ENCODE measurements around the gene LSM12.
A peak's percentile ranks its signal among the peaks of the same experiment; 100 is the strongest.

Gene LSM12

DNA sequence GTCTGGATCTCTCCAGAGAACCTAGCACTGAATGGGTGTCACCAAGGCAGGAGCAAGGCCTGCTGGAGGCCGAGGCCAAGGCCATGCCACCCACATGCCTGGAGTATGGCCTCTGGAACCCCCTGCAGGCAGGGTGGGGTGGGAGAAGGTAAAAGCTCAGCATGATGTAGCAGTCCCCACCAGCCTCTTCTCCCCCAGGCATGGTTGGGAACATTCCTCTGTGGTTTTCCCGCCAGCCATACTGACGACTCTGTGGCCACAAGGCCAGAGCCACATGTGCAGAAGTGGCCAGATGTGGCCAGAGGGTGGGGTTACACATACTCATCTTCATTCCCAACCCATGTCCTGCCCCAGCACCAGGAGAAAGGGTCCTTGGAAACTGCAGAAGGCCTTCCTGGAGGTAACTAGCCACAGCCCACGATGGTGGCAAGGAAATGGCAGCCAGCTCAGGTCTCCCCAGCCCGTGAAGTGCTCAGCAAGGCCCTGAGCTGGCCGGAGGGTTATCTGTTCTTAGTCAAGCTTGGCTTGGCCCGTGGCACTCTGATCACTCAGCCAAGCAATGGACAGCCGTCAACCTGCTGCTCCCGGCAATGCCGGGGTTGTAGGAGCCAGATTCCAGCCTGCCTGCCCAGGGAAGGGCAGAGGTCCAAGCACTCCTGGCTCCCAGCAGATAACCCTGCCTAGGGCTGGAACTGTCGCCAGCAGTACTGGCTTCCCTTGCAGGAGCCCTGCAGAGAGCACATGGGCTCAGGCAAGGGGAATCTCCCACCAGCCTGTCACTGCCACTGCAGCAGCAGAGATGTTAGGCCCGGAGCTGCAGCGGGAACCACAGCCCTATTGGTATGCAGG is 30.9 kb upstream of the LSM12 start:
- intact Hi-C loops (cut with DNase I): no loop called here
- peak in 1 of 10 donors; percentile 34 for DNase-seq

DNA sequence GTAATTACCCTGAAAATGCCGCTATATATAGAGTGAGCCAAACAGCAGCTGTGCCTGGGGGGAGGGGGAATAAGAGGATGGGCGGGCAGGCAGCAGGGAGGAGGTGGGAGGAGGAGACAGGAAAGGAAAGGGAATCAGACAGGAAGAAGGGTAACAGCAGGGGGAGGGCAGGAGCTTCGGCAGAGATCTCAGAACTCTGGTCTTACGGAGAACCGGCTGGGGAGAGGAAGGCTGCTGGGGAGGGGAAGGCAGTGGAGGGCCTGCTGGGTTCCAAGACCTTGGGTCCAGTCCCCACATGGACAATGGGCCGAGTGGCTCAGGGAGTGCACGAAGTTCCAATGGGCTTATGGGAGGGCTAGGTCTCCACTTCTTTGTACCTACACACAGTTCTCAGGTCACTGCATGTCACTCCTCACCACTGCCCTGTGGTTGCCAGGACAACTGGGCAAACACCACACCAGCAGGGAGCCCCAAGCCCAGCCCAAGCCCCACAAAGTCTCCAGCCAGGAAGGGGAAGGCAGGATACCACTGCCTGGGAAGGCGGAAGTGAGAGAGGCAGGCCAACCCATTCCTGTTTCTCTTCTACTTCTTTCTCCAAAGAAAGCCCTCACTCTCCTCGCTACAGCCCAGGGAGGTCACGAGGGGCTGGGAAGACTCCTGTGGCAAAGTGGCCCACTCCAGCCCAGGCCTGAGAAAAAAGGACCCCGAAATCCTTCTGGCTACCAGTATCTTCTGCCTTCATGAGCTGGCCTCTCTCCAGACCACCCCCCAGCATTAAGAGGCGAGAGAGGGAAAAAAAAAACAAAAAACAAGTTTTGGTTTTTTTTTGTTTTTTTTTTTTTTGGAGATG is 29.4 kb upstream of the LSM12 start:
- intact Hi-C loops (cut with DNase I): no loop called here
- DNase-seq: peak; percentile 49 to 95 (median 64)

DNA sequence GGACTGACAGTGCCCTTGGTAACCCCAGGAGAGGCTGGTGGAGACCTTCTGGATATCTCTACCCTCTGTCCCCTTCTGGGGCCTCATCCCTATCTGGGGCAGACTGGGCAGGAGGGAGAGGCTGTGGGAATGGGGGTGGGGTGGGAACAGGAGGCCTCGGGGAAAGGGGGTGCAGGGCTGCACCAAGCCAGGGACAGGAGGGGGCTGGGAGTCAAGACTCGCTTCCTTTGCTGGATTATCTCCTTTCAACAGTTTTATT is 28.8 kb upstream of the LSM12 start:
- peak in 1 of 10 donors; percentile 62 for DNase-seq
- intact Hi-C loops (cut with DNase I): no loop called here

DNA sequence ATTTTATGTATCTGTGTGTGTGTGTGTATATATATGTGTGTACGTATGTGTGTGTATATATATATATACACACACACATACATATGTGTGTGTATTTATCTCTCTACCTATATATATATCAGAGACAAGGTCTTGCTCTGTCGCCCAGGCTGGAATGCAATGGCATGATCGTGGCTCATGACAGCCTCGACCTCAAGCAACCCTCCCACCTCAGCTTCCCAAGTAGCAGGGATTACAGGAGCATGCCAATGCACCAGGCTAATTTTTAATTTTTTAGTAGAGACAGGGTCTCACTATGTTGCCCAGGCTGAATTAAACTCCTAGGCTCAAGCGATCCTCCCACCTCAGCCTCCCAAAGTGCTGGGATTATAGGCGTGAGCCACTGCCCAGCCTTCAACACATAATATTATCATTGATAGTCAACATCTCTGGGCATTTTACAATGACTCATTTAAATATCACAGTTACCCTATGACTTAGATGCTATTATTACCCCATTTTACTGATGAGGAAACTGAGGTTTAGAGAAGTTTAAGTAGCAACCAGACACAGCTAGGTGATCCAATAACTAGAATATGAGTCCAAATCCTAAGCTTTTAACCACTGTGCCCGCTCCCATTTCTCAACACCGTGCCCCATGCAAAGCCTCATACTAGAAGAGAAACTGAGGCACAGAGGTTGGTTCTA is 28.4 kb upstream of the LSM12 start:
- intact Hi-C loops (cut with DNase I): no loop called here
- no peak for DNase-seq

DNA sequence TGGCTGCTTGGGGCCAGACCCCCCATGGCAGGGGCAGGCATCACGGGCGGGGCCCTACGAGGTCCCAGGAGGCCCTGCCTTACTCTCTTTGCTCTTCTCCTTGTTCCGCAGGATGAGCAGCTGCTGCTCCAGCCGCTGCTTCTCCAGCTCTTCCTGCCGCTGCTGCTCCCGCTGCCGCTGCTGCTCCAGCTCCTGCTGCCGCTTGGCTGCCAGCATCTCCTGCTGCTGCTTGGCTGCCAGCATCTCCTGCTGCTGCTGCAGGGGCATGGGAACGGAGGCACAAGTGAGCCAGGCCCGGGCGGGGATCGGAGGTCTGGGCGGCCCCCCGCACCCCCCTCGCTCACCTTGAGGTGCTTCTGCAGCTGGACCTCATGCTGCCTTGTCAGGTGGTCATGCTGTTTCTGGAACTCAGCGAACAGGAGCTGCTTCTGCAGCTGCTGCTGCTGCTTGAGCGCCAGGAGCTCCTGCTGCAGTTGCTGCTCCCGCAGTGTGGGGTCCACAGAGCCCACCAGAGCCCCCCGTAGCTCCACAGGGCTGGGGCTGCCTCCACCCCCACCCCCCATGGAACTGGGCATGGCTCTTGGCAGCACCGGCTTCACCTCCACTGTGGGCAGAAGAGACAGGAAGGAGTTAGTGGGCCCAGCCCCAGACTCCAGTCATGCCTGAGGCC is 26.9 kb upstream of the LSM12 start:
- intact Hi-C loops (cut with DNase I): no loop called here
- DNase-seq: peak in 2 of 10 donors; percentile 74 to 87

DNA sequence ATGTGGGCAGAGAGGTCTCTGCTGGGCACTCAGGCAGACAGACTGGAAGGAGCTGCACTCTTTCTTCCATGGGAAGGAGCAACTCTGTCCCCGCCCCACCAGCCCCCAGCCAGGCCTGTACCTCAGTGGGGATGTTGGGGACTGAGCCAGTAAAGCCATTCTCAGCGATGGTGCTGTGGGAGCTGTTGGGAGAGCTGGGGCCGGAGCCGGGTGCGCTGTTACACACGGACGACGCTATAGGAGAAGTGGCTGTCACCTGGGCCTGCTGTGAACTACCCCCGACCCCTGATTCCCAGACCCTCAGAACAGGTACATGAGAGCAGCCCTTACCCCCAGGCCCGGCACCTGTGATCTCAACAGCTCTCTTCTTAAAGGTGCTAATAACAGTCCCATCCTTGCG is 25.6 kb upstream of the LSM12 start:
- intact Hi-C loops (cut with DNase I): no loop called here

DNA sequence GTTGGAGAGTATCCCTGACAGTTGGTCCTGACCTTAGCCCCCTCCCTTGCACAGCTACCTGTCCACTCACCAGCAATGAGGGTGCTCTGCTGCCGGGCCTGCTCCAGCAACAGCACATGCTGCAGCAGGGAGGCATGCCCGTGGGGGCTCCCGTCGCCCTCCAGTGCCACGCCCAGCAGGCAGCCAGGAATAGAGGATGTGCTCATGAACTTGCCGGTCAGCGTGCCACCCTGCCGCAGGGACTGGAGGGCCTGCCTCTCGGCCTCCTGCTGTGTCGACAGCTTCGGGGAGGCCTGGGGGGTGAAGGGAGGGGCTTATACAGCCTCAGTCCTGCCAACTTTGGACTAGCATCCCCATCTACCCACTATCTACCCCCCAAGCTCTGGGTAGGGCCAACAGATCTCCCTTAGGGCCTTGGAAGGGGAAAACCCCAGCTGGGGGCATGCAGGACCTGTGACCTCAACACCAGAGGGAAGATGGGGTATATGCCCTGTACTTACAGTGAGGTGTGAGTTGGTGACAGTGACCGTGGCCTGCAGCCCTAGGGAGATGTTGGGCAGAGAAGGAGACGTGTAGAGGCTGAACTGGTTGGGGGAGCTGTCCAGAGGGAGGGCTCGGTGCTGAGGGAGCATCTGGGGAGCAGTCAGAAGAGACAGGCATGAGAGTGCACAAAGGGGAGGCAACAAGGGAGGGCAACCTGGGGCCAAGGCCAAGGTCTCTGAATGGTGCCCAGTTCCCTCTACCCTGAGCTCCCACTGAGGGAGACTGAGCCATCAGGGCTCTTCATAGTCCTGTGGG is 24.9 kb upstream of the LSM12 start:
- intact Hi-C loops (cut with DNase I): no loop called here
- peak in 2 of 10 donors; percentile 54 to 83 for DNase-seq

More for the DNA sequence above, 25.6 kb upstream of the LSM12 start:
- DNase-seq: peak in 1 of 10 donors; percentile 63

DNA sequence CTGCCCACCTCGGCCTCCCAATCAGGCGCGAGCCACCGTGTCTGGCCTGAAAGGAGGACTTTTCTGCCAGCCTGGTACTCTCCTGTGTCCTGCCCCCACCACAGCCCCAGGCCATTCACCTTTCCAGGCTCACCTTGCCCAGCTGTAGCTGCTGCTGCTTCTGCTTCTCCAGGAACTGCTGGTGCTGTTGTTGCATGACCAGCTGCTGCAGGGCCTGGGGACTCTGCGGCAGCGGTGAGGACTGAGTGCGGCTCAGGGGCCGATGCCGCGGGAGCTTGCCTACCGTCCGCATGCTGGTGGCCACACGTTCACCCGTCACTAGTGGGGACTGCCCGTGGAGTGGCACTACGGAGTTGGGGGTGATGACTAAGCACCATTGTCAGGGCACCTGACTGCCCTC is 21.8 kb upstream of the LSM12 start:
- peak in 1 of 10 donors; percentile 42 for DNase-seq
- intact Hi-C loops (cut with DNase I): no loop called here

DNA sequence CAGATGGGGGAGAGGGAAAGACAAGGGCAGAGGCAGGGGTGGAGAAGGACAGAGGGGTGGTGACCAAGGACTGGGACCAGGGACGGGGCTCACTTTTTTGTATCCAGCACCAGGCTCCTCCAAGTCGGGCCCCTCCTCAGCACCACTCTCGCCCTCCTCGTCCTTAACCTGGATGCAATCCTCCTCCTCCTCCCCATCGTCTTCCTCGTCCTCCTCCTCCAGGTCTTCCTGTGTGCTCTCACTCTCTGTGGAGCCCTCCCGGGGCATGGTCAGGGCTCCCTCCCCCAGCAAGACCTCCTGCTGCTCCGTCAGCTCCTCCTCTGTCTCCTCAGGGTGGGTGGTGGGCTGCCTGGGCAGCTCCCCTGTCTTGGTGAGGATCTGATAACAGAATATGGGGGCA is 20.8 kb upstream of the LSM12 start:
- intact Hi-C loops (cut with DNase I): no loop called here
- DNase-seq: peak in 1 of 10 donors; percentile 39

DNA sequence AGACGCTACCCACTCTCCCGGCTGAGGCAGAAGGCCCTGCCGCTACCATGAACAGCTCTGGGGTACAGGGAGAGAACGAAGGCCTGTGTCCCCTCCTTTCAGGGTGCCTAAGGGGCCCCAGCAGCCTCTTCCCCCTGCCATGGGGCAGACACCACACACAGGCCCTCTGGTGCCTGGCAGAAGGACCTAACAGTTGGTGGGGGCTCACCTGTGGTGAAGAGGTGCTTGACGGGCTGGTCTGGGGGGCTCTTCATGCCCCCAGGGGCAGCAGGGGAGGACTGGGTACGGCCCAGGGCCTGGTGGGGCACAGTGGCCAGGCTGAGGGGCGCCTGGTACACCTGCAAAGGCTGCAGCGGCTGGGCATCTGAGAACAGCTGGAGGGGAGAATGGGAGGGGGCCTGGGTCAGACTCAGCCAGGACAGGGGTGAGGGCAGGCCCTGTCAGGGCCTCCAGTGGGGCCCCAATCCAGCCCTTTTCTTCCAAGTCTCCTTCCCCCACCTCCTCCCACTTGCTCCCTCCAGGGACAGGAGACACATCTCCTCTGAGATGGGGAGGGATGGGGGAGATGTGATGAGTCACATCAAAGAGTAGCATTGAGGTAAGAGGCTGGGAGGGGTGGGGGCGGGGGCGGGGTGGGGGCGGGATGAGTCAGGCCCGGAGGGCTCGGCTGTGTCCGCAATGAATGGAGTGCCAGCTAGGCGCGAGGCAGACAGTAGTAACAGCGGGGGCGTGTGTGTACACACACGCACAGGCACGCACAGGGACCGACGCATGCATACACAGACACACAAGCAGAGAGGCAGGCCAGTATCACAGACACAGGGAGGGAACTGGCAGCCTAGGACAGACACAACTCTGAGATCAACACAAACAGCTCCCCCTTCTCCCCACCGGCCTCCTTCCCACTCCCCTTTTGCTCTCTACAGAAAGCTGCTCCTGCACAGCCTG is 20.2 kb upstream of the LSM12 start:
- DNase-seq: peak in 8 of 10 donors; percentile 45 to 96 (median 70)
- intact Hi-C loops (cut with DNase I): no loop called here

DNA sequence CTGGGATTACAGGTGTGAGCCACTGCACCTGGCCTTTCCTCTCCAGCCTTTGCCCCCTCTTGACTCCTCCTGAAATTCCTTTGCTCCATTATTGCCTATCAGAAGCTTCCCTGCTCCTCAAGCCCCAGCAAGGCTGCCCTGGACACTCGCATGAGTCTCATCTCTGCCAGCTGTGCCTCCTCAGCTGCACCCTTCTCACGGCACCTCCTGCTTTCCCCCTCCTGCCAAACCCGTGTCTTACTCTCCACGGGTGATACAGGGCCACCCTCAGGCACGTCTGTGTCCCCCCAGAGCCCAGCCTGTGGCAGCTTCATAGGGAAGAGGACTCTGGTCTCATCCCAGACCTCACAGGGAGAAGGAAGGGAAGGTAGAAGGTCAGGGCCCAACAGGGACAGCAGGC is 19.4 kb upstream of the LSM12 start:
- DNase-seq: peak in 1 of 10 donors; percentile 47
- intact Hi-C loops (cut with DNase I): no loop called here

DNA sequence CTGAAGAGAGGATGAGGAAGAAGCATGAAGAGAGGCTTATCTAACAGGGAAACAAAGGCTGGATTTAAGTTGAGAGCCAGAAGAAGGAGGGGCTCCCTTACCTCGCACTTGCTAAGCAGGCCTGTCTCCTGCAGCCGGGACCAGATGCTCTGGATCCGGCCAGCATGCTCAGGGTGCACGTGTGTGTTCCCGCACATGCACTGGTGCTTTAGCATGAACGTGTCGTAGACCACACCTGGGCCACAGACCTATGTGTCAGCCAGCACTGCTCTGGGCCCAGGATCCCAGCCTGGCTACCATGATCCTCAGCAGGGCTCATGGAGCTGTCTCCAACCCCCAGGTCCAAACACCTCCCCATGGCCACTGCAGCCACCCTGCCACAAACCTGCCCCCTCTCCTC is 18.4 kb upstream of the LSM12 start:
- intact Hi-C loops (cut with DNase I): no loop called here

DNA sequence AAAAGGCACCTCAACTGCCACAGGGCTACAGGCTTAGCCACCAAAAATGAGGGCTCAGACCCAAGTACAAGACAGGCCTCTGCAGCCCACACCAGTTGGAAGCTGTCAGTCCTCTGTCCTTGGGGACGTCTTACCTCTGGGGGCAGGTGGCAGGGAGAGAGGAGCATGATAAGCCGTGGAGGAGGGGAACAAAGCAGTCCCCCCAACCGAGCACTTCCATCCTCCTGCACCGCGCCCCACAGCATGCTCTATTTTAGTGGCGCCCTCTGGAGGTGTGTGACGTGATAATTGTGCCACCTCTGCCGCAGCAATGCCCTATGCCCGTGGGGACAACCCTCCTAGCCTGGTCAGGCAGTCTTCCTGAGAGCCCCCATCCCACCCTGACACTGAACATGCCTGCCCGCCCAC is 17.7 kb upstream of the LSM12 start:
- DNase-seq: peak in 2 of 10 donors; percentile 72 to 73
- intact Hi-C loops (cut with DNase I): no loop called here

More for the DNA sequence above, 18.4 kb upstream of the LSM12 start:
- peak in 2 of 10 donors; percentile 24 to 58 for DNase-seq

DNA sequence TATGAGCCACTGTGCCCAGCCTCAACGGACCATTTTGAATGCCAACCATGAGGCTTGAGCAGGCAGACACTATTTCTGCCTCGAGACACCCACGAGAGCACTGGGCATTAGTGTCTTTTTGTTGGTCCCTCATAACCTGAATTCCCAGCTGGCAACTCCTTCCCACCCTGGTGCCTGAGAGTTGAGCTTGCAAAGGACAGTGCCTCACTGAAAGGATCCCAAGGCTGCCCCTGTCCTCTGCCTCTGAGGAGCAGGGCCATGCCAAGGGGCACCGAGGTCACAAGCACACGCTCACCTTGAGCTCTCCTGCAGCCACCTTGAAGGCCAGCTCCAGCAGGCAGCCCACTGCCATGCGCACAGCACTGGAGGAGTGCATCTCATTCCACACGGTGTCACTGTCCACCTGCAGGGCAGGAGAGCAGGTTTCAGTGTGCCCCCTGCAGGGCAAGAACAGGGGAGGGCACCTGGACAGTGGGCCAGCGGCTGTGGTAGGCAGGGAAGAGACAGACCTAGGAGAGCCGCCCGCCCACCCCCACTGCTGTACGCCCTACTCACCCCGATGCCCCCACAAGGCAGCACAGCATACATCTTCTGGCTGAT is 16.9 kb upstream of the LSM12 start:
- DNase-seq: peak in 2 of 10 donors; percentile 30 to 39
- intact Hi-C loops (cut with DNase I): no loop called here

DNA sequence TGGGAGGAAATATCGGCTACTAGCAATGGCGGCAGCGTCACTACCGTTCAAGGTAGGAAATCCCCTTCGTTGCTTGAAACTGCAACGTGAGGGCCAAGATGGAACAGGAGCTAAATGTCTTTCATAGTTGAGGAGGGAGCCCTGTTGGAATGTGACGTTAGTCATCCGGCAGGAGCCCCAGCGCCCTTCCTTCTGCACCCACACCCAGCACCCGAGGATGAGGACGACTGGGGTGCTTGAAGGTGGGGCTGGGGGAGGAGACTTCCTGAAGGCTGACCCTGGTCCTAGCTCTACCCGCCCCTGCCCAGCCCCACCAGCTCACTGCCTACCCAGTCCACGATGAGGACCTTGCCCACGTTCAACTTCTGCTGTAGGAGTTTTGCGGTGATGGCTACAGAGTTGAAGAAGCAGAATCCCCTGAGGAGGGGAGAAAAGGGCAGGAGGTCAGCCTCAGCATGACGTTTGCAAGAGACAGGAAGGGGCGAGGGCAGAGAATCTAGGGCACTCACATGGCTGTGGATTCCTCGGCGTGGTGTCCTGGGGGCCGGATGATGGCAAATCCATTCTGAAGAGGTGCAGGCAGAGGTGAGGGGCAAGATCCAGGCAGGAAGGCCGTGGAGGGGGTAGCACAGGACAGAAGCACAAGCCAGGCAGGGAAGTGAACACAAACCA is 15.9 kb upstream of the LSM12 start:
- DNase-seq: peak in 2 of 10 donors; percentile 31 to 65
- intact Hi-C loops (cut with DNase I): no loop called here

DNA sequence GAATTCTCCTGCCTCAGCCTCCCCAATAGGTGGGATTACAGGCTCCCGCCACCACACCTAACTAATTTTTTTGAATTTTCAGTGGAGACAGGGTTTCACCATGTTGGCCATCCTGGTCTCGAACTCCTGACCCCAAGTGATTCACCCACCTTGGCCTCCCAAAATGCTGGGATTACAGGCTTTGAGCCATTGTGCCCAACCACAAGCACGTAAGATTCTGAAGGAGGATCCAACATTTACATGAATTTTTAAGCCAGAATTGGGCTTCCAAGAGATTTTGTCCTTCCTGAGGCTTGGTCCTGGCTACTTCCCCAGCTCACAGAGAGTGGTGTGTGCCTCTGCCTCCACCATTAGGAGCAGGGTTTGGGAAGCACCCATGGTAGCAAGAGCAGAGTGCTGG is 15.2 kb upstream of the LSM12 start:
- intact Hi-C loops (cut with DNase I): no loop called here
- no peak for DNase-seq

Measured in posterior cingulate gyrus (tissue), 11 donors.